ENCODE results near the gene PHACTR1.

- TF ChIP-seq CTCF (IDR thresholded peaks at IDR 0.05), result no peak
- no peak for TF ChIP-seq POLR2A (IDR thresholded peaks at IDR 0.05)
Observed at GRCh38 chr6:13274707-13275434, 558.3 kb downstream of the PHACTR1 start.
